ENCODE results near the gene SCNN1A. TPM values are rescaled to one million over a fixed set of nuclear protein-coding genes. Genes with fewer than 3 reads are reported as not detected.

The SCNN1A gene
- total and polyA plus RNA-seq, 2 of the 13 experiments (the other 11 are each of a cell fraction or from before 2014, with no cell fraction given) = 1.5 to 14.6 TPM

- TF ChIP-seq HIVEP1 (CRISPR knock-in tag; IDR thresholded peaks at IDR 0.05) (no peak), ZNF407 (CRISPR knock-in tag; IDR thresholded peaks at IDR 0.05; ENCODE audit: not compliant biosample characterization) (no peak), ZFY (CRISPR knock-in tag; IDR thresholded peaks at IDR 0.05) (0 out of 2 replicates have a peak, but pooled peaks have one; percentile 52), CSRNP1 (CRISPR knock-in tag; IDR thresholded peaks at IDR 0.05) (no peak), HIC2 (CRISPR knock-in tag; IDR thresholded peaks at IDR 0.05; ENCODE audit: low read depth) (peak; percentile 69), EED (CRISPR knock-in tag; IDR thresholded peaks at IDR 0.05) (no peak; the same call in 1 of the 2 replicates), ZNF572 (CRISPR knock-in tag; IDR thresholded peaks at IDR 0.05) (peak; percentile 46; the same call in 1 of the 2 replicates), ZNF775 (CRISPR knock-in tag; IDR thresholded peaks at IDR 0.05; ENCODE audit: borderline replicate concordance) (no peak), KDM6A (CRISPR knock-in tag; IDR thresholded peaks at IDR 0.05; ENCODE audit: low read depth) (0 out of 2 replicates have a peak, but pooled peaks have one; percentile 36), NFAT5 (CRISPR knock-in tag; IDR thresholded peaks at IDR 0.05) (0 out of 2 replicates have a peak, but pooled peaks have one; percentile 64)
These were observed 39.8 kb downstream of the SCNN1A start (continued) for GRCh38 chr12:6335451-6336078.

All from HepG2 (cell line).